Activated CD4-positive, alpha-beta T cell treated with anti-CD3 and anti-CD28 coated beads, Interleukin-2, amount 10 ng/mL, durations not matched to agents 24 days and 14 days (primary cell): ENCODE results near the gene ABCA1. TPM values are rescaled to one million over a fixed set of nuclear protein-coding genes. Genes with fewer than 3 reads are reported as not detected.

Experiments used
- DNase-seq: peaks from one replicate; pipeline ENCODE4 v3.0.0; 2022
- H3K27ac Mint-ChIP-seq: one replicate; pipeline ENCODE4 v1.8.0; 2022; ENCODE audit warnings: mild to moderate bottlenecking, mixed read lengths
- H3K27me3 Mint-ChIP-seq: one replicate; pipeline ENCODE4 v1.8.0; 2022; ENCODE audit warnings: mixed read lengths
- H3K36me3 Mint-ChIP-seq: one replicate; pipeline ENCODE4 v1.8.0; 2022; ENCODE audit warnings: low read depth, mild to moderate bottlenecking, mixed read lengths
- H3K4me1 Mint-ChIP-seq: one replicate; pipeline ENCODE4 v1.8.0; 2021; ENCODE audit warnings: mixed read lengths
- H3K4me3 Mint-ChIP-seq: one replicate; pipeline ENCODE4 v1.8.0; 2022; ENCODE audit warnings: mild to moderate bottlenecking, moderate library complexity, mixed read lengths
- H3K9me3 Mint-ChIP-seq: one replicate; pipeline ENCODE4 v1.8.0; 2021; ENCODE audit warnings: mixed read lengths
- intact Hi-C: fragments of 100-400 bp; cut with micrococcal nuclease; formaldehyde crosslinking; loops from one replicate; pipeline ENCODE4 v1.15.1; 2023
- total RNA-seq: library from RNA; stranded (reverse); gene quantifications from 2 replicates; pipeline ENCODE4 v1.2.3, GENCODE V29; 2022

ABCA1 gene
- total RNA-seq, 1 donor from 2014 or later, result 0.56 TPM

- DNase-seq, result no peak
- Mint-ChIP-seq H3K4me1 (no peaks in the 10 kb centered on the region), H3K27me3 (no peaks in the 10 kb centered on the region), H3K9me3 (no peaks in the 10 kb centered on the region), H3K4me3 (no peak overlapping the region), H3K27ac (no peak overlapping the region), H3K36me3 (no peaks in the 10 kb centered on the region)
- intact Hi-C loops, result no loop called here
Measured at GRCh38 chr9:104885818-104886709, 41.9 kb downstream of the ABCA1 start.

- Mint-ChIP-seq H3K4me1 (no peaks in the 10 kb centered on the region), H3K27ac (no peak overlapping the region), H3K36me3 (no peaks in the 10 kb centered on the region), H3K27me3 (no peaks in the 10 kb centered on the region), H3K9me3 (no peaks in the 10 kb centered on the region), H3K4me3 (no peak overlapping the region)
- no peak for DNase-seq
- intact Hi-C loops, result no loop called here
Measured at GRCh38 chr9:104883169-104883568, 44.8 kb downstream of the ABCA1 start.

DNA sequence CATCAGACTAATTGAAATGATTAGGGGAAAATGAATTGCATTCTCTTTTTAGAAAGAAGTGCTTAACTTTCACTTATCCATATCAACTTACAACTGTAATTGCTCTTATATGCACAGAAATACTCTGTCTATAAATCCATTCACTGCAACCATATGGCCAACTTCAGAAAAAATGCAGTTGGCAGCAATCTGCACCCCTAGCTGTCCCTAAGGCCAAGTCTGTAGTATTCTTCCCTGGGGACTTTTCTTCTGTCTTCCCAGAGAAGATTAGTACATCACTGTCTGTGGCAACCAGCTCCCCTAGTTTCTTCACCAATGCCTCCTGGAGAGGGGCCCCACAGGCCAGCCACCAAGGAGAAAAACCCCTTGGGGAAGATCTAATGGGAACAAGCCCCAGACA is 45.4 kb downstream of the ABCA1 start:
- Mint-ChIP-seq H3K4me3 (no peak overlapping the region), H3K27me3 (no peaks in the 10 kb centered on the region), H3K36me3 (no peaks in the 10 kb centered on the region), H3K4me1 (no peaks in the 10 kb centered on the region), H3K9me3 (no peaks in the 10 kb centered on the region), H3K27ac (no peak overlapping the region)
- no peak for DNase-seq
- intact Hi-C loops, result no loop called here

DNA sequence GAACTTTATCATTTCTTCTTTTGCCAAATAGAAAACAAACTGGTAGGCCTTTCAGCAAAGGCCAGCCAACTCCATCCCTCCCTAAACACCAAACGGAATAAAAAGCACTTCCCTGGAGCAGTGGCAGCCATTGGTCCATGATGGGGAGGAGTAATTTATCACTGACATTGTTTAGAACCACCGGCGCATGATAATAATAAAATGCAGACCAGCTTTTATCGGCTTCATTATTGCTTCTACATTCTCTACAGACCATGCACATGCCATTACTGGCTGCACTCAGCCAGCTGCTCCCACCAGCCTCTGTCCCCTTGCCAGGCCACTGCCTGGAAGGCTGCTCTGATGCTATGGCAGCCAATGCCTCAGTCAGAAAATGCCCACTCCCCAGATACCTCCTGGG is 45.9 kb downstream of the ABCA1 start:
- Mint-ChIP-seq H3K4me1 (no peaks in the 10 kb centered on the region), H3K27me3 (no peaks in the 10 kb centered on the region), H3K36me3 (no peaks in the 10 kb centered on the region), H3K4me3 (no peak overlapping the region), H3K27ac (no peak overlapping the region), H3K9me3 (no peaks in the 10 kb centered on the region)
- intact Hi-C loops, result no loop called here
- DNase-seq, result no peak

DNA sequence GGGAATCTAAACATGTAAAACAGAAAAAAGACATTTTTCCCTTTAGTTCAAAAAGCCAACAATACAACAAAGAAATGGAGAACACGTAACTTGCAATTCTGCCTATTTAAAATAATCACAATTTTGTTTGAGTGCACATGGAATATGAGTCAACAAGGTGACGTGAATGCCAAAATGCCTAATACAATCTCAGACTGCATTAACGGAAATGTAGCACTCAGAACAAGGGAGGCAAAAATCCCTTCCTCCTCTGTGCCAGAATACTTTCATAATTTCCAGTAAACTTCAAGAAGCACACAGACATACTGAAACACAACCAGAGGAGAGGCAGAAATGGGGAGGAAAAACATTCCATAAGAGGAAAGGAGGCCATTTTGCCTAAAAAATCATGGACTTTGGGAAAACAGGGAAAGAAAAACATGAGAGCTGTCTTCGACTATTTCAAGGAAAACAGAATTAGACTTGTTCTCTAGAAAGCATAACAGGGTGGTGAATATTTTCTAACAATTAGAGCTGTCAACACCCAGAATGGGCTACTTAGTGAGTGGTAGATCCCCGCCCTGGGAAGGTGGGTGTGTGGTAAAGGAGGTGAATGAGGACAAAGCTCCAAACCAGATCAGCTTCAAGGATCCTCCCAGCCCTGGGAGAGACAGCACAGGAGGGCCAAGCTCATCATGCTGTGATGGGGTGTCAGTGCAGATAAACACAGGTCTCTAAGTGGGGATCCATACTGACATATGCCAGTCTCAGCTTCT is 48.2 kb downstream of the ABCA1 start:
- no peak for DNase-seq
- H3K27ac Mint-ChIP-seq, result no peak overlapping the region
- H3K4me1 Mint-ChIP-seq, result no peaks in the 10 kb centered on the region
- H3K27me3 Mint-ChIP-seq, result no peaks in the 10 kb centered on the region
- H3K4me3 Mint-ChIP-seq, result no peak overlapping the region
- H3K9me3 Mint-ChIP-seq, result no peaks in the 10 kb centered on the region
- H3K36me3 Mint-ChIP-seq, result no peaks in the 10 kb centered on the region
- intact Hi-C loops, result no loop called here

GRCh38 chr9:104876587-104876986 is 51.4 kb downstream of the ABCA1 start:
- no peaks in the 10 kb centered on the region for H3K4me1 Mint-ChIP-seq
- H3K27me3 Mint-ChIP-seq, result no peaks in the 10 kb centered on the region
- H3K36me3 Mint-ChIP-seq, result no peaks in the 10 kb centered on the region
- intact Hi-C loops, result no loop called here
- DNase-seq, result no peak
- no peak overlapping the region for H3K27ac Mint-ChIP-seq
- no peak overlapping the region for H3K4me3 Mint-ChIP-seq
- H3K9me3 Mint-ChIP-seq, result no peaks in the 10 kb centered on the region

DNA sequence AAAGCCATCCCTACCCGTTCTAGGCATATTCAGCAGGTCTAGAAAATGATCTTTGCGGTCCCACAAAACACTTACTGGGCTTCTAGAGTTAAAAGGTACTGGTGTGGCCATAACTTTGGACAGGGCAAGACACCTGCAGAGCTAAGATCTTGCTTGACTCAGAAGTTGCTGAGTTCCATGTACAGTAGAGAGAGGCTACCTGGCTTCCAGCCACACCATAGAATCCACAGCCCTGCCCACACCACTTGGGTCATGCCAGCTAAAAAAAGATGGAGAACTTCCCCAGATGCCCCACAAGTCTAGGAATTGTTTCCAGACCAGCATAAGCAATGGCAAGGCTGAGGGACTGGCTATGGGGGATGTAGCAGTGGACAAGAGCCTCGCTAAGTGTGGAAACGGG is 52.1 kb downstream of the ABCA1 start:
- intact Hi-C loops, result no loop called here
- H3K36me3 Mint-ChIP-seq, result no peaks in the 10 kb centered on the region
- H3K27ac Mint-ChIP-seq, result no peak overlapping the region
- no peaks in the 10 kb centered on the region for H3K4me1 Mint-ChIP-seq
- no peaks in the 10 kb centered on the region for H3K27me3 Mint-ChIP-seq
- no peaks in the 10 kb centered on the region for H3K9me3 Mint-ChIP-seq
- H3K4me3 Mint-ChIP-seq, result no peak overlapping the region
- DNase-seq, result no peak

- no peaks in the 10 kb centered on the region for H3K36me3 Mint-ChIP-seq
- no peaks in the 10 kb centered on the region for H3K4me1 Mint-ChIP-seq
- H3K4me3 Mint-ChIP-seq, result no peak overlapping the region
- no peak overlapping the region for H3K27ac Mint-ChIP-seq
- no peaks in the 10 kb centered on the region for H3K27me3 Mint-ChIP-seq
- DNase-seq, result no peak
- no peaks in the 10 kb centered on the region for H3K9me3 Mint-ChIP-seq
- intact Hi-C loops, result no loop called here
Measured at GRCh38 chr9:104875320-104875719, 52.6 kb downstream of the ABCA1 start.

- no peaks in the 10 kb centered on the region for H3K4me1 Mint-ChIP-seq
- no peak for DNase-seq
- H3K27ac Mint-ChIP-seq, result no peak overlapping the region
- no peaks in the 10 kb centered on the region for H3K27me3 Mint-ChIP-seq
- no peaks in the 10 kb centered on the region for H3K9me3 Mint-ChIP-seq
- no peaks in the 10 kb centered on the region for H3K36me3 Mint-ChIP-seq
- H3K4me3 Mint-ChIP-seq, result no peak overlapping the region
- intact Hi-C loops, result no loop called here
Measured at GRCh38 chr9:104873489-104873850, 54.5 kb downstream of the ABCA1 start.

DNA sequence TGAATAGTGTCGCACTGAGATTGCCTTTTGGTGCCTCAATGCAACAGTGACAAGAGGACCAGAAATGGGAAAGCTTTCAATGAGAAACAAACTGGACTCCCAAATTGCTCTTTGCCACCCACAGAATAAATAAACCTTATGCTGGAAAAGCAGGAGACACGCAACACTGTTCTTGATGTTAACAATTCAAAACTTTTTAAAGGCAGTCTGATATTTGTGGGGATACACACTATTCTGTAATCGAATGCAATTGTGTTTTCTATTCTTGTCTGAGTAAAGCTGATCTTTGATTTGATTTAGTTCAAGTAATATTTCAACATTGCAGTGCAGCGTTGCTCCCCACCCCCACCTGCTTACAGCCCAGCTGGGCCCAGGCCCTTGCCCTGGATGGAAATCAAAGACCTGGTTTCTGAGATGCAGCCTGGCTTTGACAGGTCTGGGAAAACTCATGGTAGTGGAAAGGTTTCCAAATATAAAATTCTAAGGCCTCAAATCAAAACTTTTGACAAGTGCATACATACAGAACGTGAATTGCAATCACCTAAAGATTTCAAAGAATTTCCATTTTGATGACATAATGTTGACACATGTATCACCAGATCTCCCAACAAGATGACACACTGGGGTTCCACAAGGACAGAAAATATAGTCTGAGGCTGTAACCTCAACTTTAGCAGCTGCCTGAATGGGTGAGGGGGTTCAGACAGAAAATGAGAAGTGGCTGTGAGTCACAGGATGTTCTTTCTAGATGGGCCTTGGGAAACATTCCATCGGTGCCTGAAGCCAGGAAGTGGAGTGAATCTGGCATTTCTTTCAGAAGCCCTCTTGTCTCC is 55.1 kb downstream of the ABCA1 start:
- no peaks in the 10 kb centered on the region for H3K27me3 Mint-ChIP-seq
- H3K36me3 Mint-ChIP-seq, result no peaks in the 10 kb centered on the region
- DNase-seq, result no peak
- no peak overlapping the region for H3K4me3 Mint-ChIP-seq
- no peaks in the 10 kb centered on the region for H3K9me3 Mint-ChIP-seq
- intact Hi-C loops, result no loop called here
- no peaks in the 10 kb centered on the region for H3K4me1 Mint-ChIP-seq
- no peak overlapping the region for H3K27ac Mint-ChIP-seq

DNA sequence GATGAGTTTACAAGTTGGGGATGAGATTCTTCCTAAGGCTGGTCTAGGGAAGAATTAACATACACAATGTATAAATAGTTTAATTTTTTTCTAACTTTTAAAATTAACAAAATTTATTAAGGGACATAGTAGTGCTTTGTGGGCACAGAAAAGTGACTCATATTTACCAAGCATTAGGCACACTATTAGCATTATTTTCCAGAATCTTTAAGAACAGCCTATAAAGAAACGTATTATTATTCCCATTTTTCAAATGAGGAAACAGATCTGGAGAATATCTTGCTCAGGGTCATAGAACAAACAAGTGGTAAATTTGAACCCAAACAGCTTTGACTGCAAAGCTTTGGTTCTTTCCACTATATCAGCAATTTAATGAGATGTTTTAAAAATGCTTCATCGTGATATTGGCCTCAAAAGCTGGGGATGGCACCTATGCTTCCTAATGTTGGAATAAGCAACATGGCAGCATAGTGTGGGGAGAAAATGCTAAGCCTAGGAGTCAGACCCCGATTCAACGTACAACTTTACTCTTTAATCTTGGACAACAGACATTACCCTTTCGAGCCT is 55.9 kb downstream of the ABCA1 start:
- intact Hi-C loops, result no loop called here
- DNase-seq, result no peak
- Mint-ChIP-seq H3K9me3 (no peaks in the 10 kb centered on the region), H3K27me3 (no peaks in the 10 kb centered on the region), H3K4me3 (no peak overlapping the region), H3K36me3 (no peaks in the 10 kb centered on the region), H3K4me1 (no peaks in the 10 kb centered on the region), H3K27ac (no peak overlapping the region)

GRCh38 chr9:104869811-104870210 is 58.1 kb downstream of the ABCA1 start:
- intact Hi-C loops, result no loop called here
- Mint-ChIP-seq H3K36me3 (no peaks in the 10 kb centered on the region), H3K4me3 (no peak overlapping the region), H3K9me3 (no peaks in the 10 kb centered on the region), H3K27me3 (no peaks in the 10 kb centered on the region), H3K4me1 (no peaks in the 10 kb centered on the region), H3K27ac (no peak overlapping the region)
- no peak for DNase-seq

- intact Hi-C loops, result no loop called here
- H3K36me3 Mint-ChIP-seq, result no peaks in the 10 kb centered on the region
- H3K4me3 Mint-ChIP-seq, result no peak overlapping the region
- no peak overlapping the region for H3K27ac Mint-ChIP-seq
- no peaks in the 10 kb centered on the region for H3K27me3 Mint-ChIP-seq
- no peaks in the 10 kb centered on the region for H3K9me3 Mint-ChIP-seq
- DNase-seq, result no peak
- H3K4me1 Mint-ChIP-seq, result no peaks in the 10 kb centered on the region
Measured at GRCh38 chr9:104868687-104869404, 59.1 kb downstream of the ABCA1 start.
